Ishikawa (cell line): ENCODE data around the gene MYEOV.

ENCODE experiments used
- CEBPB ChIP-seq: IDR thresholded peaks from 2 replicates; pipeline ENCODE4 v1.6.1; 2012
- CREB1 ChIP-seq: IDR thresholded peaks from 2 replicates; pipeline ENCODE4 v1.6.1; 2012; ENCODE audit warnings: low read depth
- EGR1 ChIP-seq: IDR thresholded peaks from 2 replicates; pipeline ENCODE4 v1.6.1; 2012
- EP300 ChIP-seq: IDR thresholded peaks from 2 replicates; pipeline ENCODE4 v1.6.1; 2012; ENCODE audit warnings: borderline replicate concordance
- FOXM1 ChIP-seq: IDR thresholded peaks from 2 replicates; pipeline ENCODE4 v1.6.1; 2012; ENCODE audit warnings: low read depth, borderline replicate concordance
- MAX ChIP-seq: IDR thresholded peaks from 2 replicates; pipeline ENCODE4 v1.6.1; 2012
- NFIC ChIP-seq: IDR thresholded peaks from 2 replicates; pipeline ENCODE4 v1.6.1; 2012
- RAD21 ChIP-seq: IDR thresholded peaks from 2 replicates; pipeline ENCODE4 v1.6.1; 2012; ENCODE audit warnings: low read depth
- REST ChIP-seq: IDR thresholded peaks from 2 replicates; pipeline ENCODE4 v1.6.1; 2012; ENCODE audit warnings: low read depth, mild to moderate bottlenecking
- TAF1 ChIP-seq: IDR thresholded peaks from 2 replicates; pipeline ENCODE4 v1.6.1; 2012; ENCODE audit warnings: low read depth, mild to moderate bottlenecking
- TCF12 ChIP-seq: IDR thresholded peaks from 2 replicates; pipeline ENCODE4 v1.6.1; 2012; ENCODE audit warnings: low read depth
- TEAD4 ChIP-seq: IDR thresholded peaks from 2 replicates; pipeline ENCODE4 v1.6.1; 2012
- USF1 ChIP-seq: IDR thresholded peaks from 2 replicates; pipeline ENCODE4 v1.6.1; 2012
- YY1 ChIP-seq: IDR thresholded peaks from 2 replicates; pipeline ENCODE4 v1.6.1; 2012; ENCODE audit warnings: low read depth
- ZBTB7A ChIP-seq: IDR thresholded peaks from 2 replicates; pipeline ENCODE4 v1.6.1; 2012; ENCODE audit warnings: low read depth

Gene MYEOV

GRCh38 chr11:69245491-69246345 lies 48.2 kb upstream of the MYEOV start:
- TF ChIP-seq CEBPB (no peak), REST (no peak), TAF1 (no peak), TCF12 (no peak), NFIC (no peak)

GRCh38 chr11:69249311-69250185 lies 44.4 kb upstream of the MYEOV start:
- TF ChIP-seq YY1 (no peak), TCF12 (no peak; the same call in none of the 2 replicates), REST (no peak), TEAD4 (peak; percentile 91), TAF1 (0 out of 2 replicates have a peak, but pooled peaks have one; percentile 36), EGR1 (no peak), MAX (peak; percentile 81; the same call in 1 of the 2 replicates), CREB1 (no peak), USF1 (no peak), NFIC (peak; percentile 74), CEBPB (peak; percentile 95), ZBTB7A (0 out of 2 replicates have a peak, but pooled peaks have one; percentile 60), EP300 (peak; percentile 87), FOXM1 (peak; percentile 74; the same call in 1 of the 2 replicates), RAD21 (peak; percentile 2; the same call in 1 of the 2 replicates)

GRCh38 chr11:69250186-69251056 lies 43.5 kb upstream of the MYEOV start:
- TF ChIP-seq YY1: no peak; the same call in 1 of the 2 replicates
- TF ChIP-seq CREB1: no peak
- TF ChIP-seq REST: no peak
- peak; percentile 85 for TF ChIP-seq TCF12
- no peak for TF ChIP-seq TAF1
- 0 out of 2 replicates have a peak, but pooled peaks have one; percentile 5 for TF ChIP-seq RAD21
- TF ChIP-seq FOXM1: no peak; the same call in 1 of the 2 replicates
- no peak for TF ChIP-seq EGR1
- no peak for TF ChIP-seq CEBPB
- TF ChIP-seq MAX: peak; percentile 24; the same call in 1 of the 2 replicates
- TF ChIP-seq ZBTB7A: no peak
- peak; percentile 72 for TF ChIP-seq TEAD4
- peak; percentile 9 for TF ChIP-seq NFIC
- no peak for TF ChIP-seq USF1
- peak; percentile 81; the same call in 1 of the 2 replicates for TF ChIP-seq EP300
